H9 (cell line): ENCODE data around the gene ENDOV. TPM values are rescaled to one million over a fixed set of nuclear protein-coding genes. Genes with fewer than 3 reads are reported as not detected.

ENCODE experiments used
- DNase-seq: peaks from one replicate; pipeline ENCODE4 v3.0.0-alpha.2; 2017
- H2AFZ ChIP-seq: one replicate; pipeline ENCODE4 v1.6.1; 2013; ENCODE audit warnings: mild to moderate bottlenecking, low read length, control low read depth, moderate library complexity
- H2AK5ac ChIP-seq: 2 replicates; pipeline ENCODE4 v1.6.1; 2013; ENCODE audit warnings: low read length, control low read depth, mixed read lengths; ENCODE audit not compliant: insufficient read length
- H2BK120ac ChIP-seq: one replicate; pipeline ENCODE4 v1.6.1; 2013; ENCODE audit warnings: low read depth, mild to moderate bottlenecking, low read length, control low read depth, inconsistent platforms; ENCODE audit not compliant: poor library complexity, severe bottlenecking
- H2BK12ac ChIP-seq: 2 replicates; pipeline ENCODE4 v1.6.1; 2013; ENCODE audit warnings: low read length, control low read depth, mixed read lengths, low read depth; ENCODE audit not compliant: insufficient read length
- H2BK15ac ChIP-seq: 2 replicates; pipeline ENCODE4 v1.6.1; 2013; ENCODE audit warnings: low read depth, low read length, control low read depth
- H2BK20ac ChIP-seq: one replicate; pipeline ENCODE4 v1.6.1; 2013; ENCODE audit warnings: low read depth, mild to moderate bottlenecking, low read length, control low read depth, inconsistent platforms; ENCODE audit not compliant: poor library complexity, severe bottlenecking
- H2BK5ac ChIP-seq: 2 replicates; pipeline ENCODE4 v1.6.1; 2013; ENCODE audit warnings: low read length, control low read depth, mixed read lengths; ENCODE audit not compliant: insufficient read length
- H3K14ac ChIP-seq: 2 replicates; pipeline ENCODE4 v1.6.1; 2013; ENCODE audit warnings: low read length, control low read depth; ENCODE audit not compliant: insufficient read depth
- H3K18ac ChIP-seq: 2 replicates; pipeline ENCODE4 v1.6.1; 2013; ENCODE audit warnings: low read depth, mild to moderate bottlenecking, mixed read lengths, low read length, control low read depth; ENCODE audit not compliant: insufficient read length
- H3K23ac ChIP-seq: 2 replicates; pipeline ENCODE4 v1.6.1; 2013; ENCODE audit warnings: low read length, control low read depth, mixed read lengths, low read depth; ENCODE audit not compliant: insufficient read length
- H3K23me2 ChIP-seq: 2 replicates; pipeline ENCODE4 v1.6.1; 2013; ENCODE audit warnings: low read depth, mild to moderate bottlenecking, mixed read lengths, low read length, control low read depth; ENCODE audit not compliant: insufficient read length, poor library complexity, severe bottlenecking
- H3K27ac ChIP-seq: 2 replicates; pipeline ENCODE4 v1.5.1; 2013; ENCODE audit warnings: low read length, control low read depth, mixed read lengths, low read depth; ENCODE audit not compliant: insufficient read length
- H3K27me3 ChIP-seq: 2 replicates; pipeline ENCODE4 v1.6.1; 2013; ENCODE audit warnings: low read length, control low read depth, inconsistent platforms; ENCODE audit not compliant: insufficient read depth
- H3K4ac ChIP-seq: 2 replicates; pipeline ENCODE4 v1.6.1; 2013; ENCODE audit warnings: low read depth, mild to moderate bottlenecking, control low read depth, inconsistent platforms, low read length, moderate library complexity
- H3K4me1 ChIP-seq: 2 replicates; pipeline ENCODE4 v1.6.1; 2013; ENCODE audit warnings: low read length, control low read depth, inconsistent platforms; ENCODE audit not compliant: insufficient read depth
- H3K4me2 ChIP-seq: 2 replicates; pipeline ENCODE4 v1.6.1; 2013; ENCODE audit warnings: low read length, control low read depth, mixed read lengths; ENCODE audit not compliant: insufficient read length, insufficient read depth
- H3K56ac ChIP-seq: 2 replicates; pipeline ENCODE4 v1.6.1; 2013; ENCODE audit warnings: low read depth, mild to moderate bottlenecking, mixed read lengths, low read length, control low read depth; ENCODE audit not compliant: insufficient read length
- H3K79me1 ChIP-seq: 2 replicates; pipeline ENCODE4 v1.6.1; 2013; ENCODE audit warnings: low read depth, mild to moderate bottlenecking, moderate library complexity, low read length, control low read depth, inconsistent platforms; ENCODE audit not compliant: insufficient read depth, poor library complexity, severe bottlenecking
- H3K79me2 ChIP-seq: 2 replicates; pipeline ENCODE4 v1.6.1; 2013; ENCODE audit warnings: low read length, control low read depth, inconsistent platforms; ENCODE audit not compliant: insufficient read depth
- H3K9ac ChIP-seq: 2 replicates; pipeline ENCODE4 v1.6.1; 2013; ENCODE audit warnings: low read length, control low read depth, mixed read lengths; ENCODE audit not compliant: insufficient read length; ENCODE audit errors: extremely low read depth
- H3K9me3 ChIP-seq: one replicate; pipeline ENCODE4 v1.6.1; 2013; ENCODE audit warnings: low read depth, low read length, inconsistent platforms; ENCODE audit not compliant: control insufficient read depth
- H3T11ph ChIP-seq: one replicate; pipeline ENCODE4 v1.6.1; 2013; ENCODE audit warnings: mild to moderate bottlenecking, low read length, control low read depth, inconsistent platforms
- H4K20me1 ChIP-seq: one replicate; pipeline ENCODE4 v1.6.1; 2013; ENCODE audit not compliant: control insufficient read depth, insufficient read length, insufficient read depth
- H4K5ac ChIP-seq: 2 replicates; pipeline ENCODE4 v1.6.1; 2013; ENCODE audit warnings: low read depth, mild to moderate bottlenecking, mixed read lengths, low read length, control low read depth; ENCODE audit not compliant: insufficient read length
- H4K8ac ChIP-seq: replicated peaks from 2 replicates; pipeline ENCODE4 v1.6.1; 2013; ENCODE audit warnings: low read length, control low read depth, mixed read lengths, low read depth; ENCODE audit not compliant: insufficient read length
- H4K91ac ChIP-seq: 2 replicates; pipeline ENCODE4 v1.6.1; 2013; ENCODE audit warnings: low read depth, mild to moderate bottlenecking, moderate library complexity, mixed read lengths, low read length, control low read depth; ENCODE audit not compliant: insufficient read length
- H3K27ac Mint-ChIP-seq, 3 experiments: 2 replicates in 2 of 3; 3 replicates in 1 of 3; pipeline ENCODE4 v1.8.0; 2020 to 2021; ENCODE audit warnings: mixed read lengths in 3 of 3, mild to moderate bottlenecking in 1 of 3, moderate library complexity in 1 of 3
- H3K27me3 Mint-ChIP-seq: 2 replicates; pipeline ENCODE4 v1.8.0; 2021; ENCODE audit warnings: low read depth, mild to moderate bottlenecking, moderate library complexity, mixed read lengths
- H3K36me3 Mint-ChIP-seq, 3 experiments: 2 replicates in 2 of 3; 3 replicates in 1 of 3; pipeline ENCODE4 v1.8.0; 2020 to 2021; ENCODE audit warnings: low read depth in 3 of 3, mixed read lengths in 3 of 3; ENCODE audit not compliant: insufficient read depth in 1 of 3
- H3K4me1 Mint-ChIP-seq, 2 experiments: 2 replicates each; pipeline ENCODE4 v1.8.0; 2020; ENCODE audit warnings: mixed read lengths in 2 of 2
- H3K4me3 Mint-ChIP-seq, 2 experiments: 2 replicates in 1 of 2; 3 replicates in 1 of 2; pipeline ENCODE4 v1.8.0; 2020 to 2021; ENCODE audit warnings: mild to moderate bottlenecking in 2 of 2, mixed read lengths in 2 of 2, moderate library complexity in 1 of 2
- H3K9me3 Mint-ChIP-seq, 2 experiments: 2 replicates in 1 of 2; 3 replicates in 1 of 2; pipeline ENCODE4 v1.8.0; 2020; ENCODE audit warnings: mild to moderate bottlenecking in 2 of 2, mixed read lengths in 2 of 2, moderate library complexity in 1 of 2
- CTCF ChIP-seq: fragments of 200-600 bp; sonication (generic); conservative IDR thresholded peaks from 3 replicates; pipeline ENCODE4 v1.8.0; 2021; ENCODE audit warnings: antibody characterized with exemption, mild to moderate bottlenecking
- WGBS: extraction: QIAGEN DNeasy Blood & Tissue Kit; methylation state at CpG from one replicate; pipeline ENCODE4 v1.1.7; 2013; ENCODE audit warnings: missing lambda C conversion rate, low lambda C conversion rate, mixed read lengths; ENCODE audit not compliant: insufficient read length; ENCODE audit errors: extremely low coverage; 5-methylcytosine and 5-hydroxymethylcytosine counted together
- total RNA-seq: library from RNA; stranded (reverse); gene quantifications from 2 replicates; pipeline ENCODE4 v1.2.1, GENCODE V29; 2021

Gene ENDOV
- total RNA-seq, 1 experiment from 2014 or later, result 17.1 TPM

DNA sequence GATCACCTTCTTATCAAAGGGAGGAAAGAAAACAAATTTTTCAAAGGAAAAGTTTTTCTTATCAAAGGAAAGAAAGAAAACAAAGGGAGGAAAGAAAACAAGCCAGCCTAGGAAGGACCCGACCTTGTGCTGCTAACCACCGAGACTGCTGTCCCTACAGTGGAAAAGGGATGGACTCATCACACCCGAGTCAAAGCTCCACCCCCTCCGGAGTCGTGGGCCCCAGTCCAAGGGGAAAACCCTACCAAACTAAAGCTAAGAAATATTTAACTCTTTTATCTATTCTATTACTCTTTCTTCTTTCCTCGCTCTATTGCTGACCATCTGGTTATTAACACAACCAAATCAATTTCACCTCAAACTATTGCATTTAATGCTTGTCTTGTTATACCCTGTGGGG, 6.1 kb upstream of the ENDOV start:
- Histone ChIP-seq H3K4me2 (no peak overlapping the region), H4K5ac (no peak overlapping the region), H3K18ac (no peak overlapping the region), H3K4ac (no peak overlapping the region), H3K9ac (no peak overlapping the region), H4K20me1 (no peaks in the 10 kb centered on the region), H3K79me2 (no peaks in the 10 kb centered on the region), H3K56ac (no peak overlapping the region), H2BK120ac (no peak overlapping the region), H3K14ac (no peak overlapping the region), H2AK5ac (no peak overlapping the region), H3K9me3 (no peaks in the 10 kb centered on the region), H3K27me3 (no peaks in the 10 kb centered on the region; the same call in 1 of the 2 replicates), H2BK5ac (no peak overlapping the region), H3K23me2 (no peaks in the 10 kb centered on the region), H4K91ac (no peak overlapping the region), H3K79me1 (no peaks in the 10 kb centered on the region), H2AFZ (no peak overlapping the region), H2BK12ac (no peak overlapping the region), H2BK15ac (no peak overlapping the region), H3K4me1 (no peaks in the 10 kb centered on the region), H2BK20ac (no peak overlapping the region), H3T11ph (no peak overlapping the region), H3K23ac (no peak overlapping the region), H4K8ac (no peak overlapping the region), H3K27ac (no peak overlapping the region)
- no peak for DNase-seq
- Mint-ChIP-seq H3K9me3 (no peaks in the 10 kb centered on the region), H3K27me3 (peaks cover 33% of the 10 kb centered on the region), H3K4me3 (no peak overlapping the region), H3K36me3 (no peaks in the 10 kb centered on the region), H3K27ac (no peak overlapping the region), H3K4me1 (peaks cover under 1 to 3% of the 10 kb centered on the region in 2 experiments; a peak in 3 of 4 replicates)
- WGBS, result no CpG with 5 or more reads among the region's 6 CpGs
- TF ChIP-seq CTCF, result no peak
